Motor neuron (in vitro differentiated cells): Measurements from ENCODE around the gene VN1R5. TPM values are rescaled to one million over a fixed set of nuclear protein-coding genes. Genes with fewer than 3 reads are reported as not detected.
"Not testable (repeated sequence)": the region's sequence is repeated elsewhere in the genome, so short reads cannot be mapped to it uniquely, and the experiment has no call there.

ENCODE experiments used
- ATAC-seq, 8 experiments: fragments of 200-7000 bp; cut with Tn5 transposase; replicated peaks in 6 of 8; 2 replicates each; pipeline ENCODE4 v1.8.0; 2021; ENCODE audit warnings: mild to moderate bottlenecking in 8 of 8, moderate library complexity in 8 of 8
- H3K27ac ChIP-seq, 2 donors: fragments of 250-450 bp; sonication (Bioruptor Pico); 2 replicates each; pipeline ENCODE4 v1.9.0; 2021; ENCODE audit warnings: antibody characterized with exemption in 2 of 2, mild to moderate bottlenecking in 2 of 2, moderate library complexity in 1 of 2
- H3K4me1 ChIP-seq, 2 donors: fragments of 250-450 bp; sonication (Bioruptor Pico); replicated peaks in 1 of 2; 2 replicates each; pipeline ENCODE4 v1.6.1; 2021; ENCODE audit warnings: antibody characterized with exemption in 2 of 2, mild to moderate bottlenecking in 2 of 2, moderate library complexity in 1 of 2
- H3K4me3 ChIP-seq, 5 donors: fragments of 250-450 bp; sonication (Bioruptor Pico); 2 replicates each; pipeline ENCODE4 v1.9.0; 2021; ENCODE audit warnings: antibody characterized with exemption in 5 of 5, mild to moderate bottlenecking in 5 of 5, moderate library complexity in 4 of 5
- whole genome bisulfite sequencing, 10 experiments: fragments of 450-650 bp; shearing (Covaris generic); methylation state at CpG; one replicate each; pipeline ENCODE4 v1.0.0; 2022; 5-methylcytosine and 5-hydroxymethylcytosine counted together
- in situ Hi-C, 9 experiments: fragments of 400-800 bp; cut with MboI; loops; one replicate each; pipeline ENCODE4 v1.15.0; 2021; ENCODE audit warnings: low sequenced_read_pairs in 9 of 9, low pct_unique_long_range_greater_than_20kb in 2 of 9; ENCODE audit not compliant: unreplicated experiment in 9 of 9
- total RNA-seq, 8 experiments: library from RNA; unstranded; fragments of 300-600 nt; gene quantifications; 2 replicates each; pipeline versions ENCODE4 v1.2.3 to v1.2.4, GENCODE V29; 2022

The VN1R5 gene
- under 1 TPM in 6 of 8 experiments, not detected in 2; 0.16 to 0.52 (median 0.27) TPM for total RNA-seq

DNA sequence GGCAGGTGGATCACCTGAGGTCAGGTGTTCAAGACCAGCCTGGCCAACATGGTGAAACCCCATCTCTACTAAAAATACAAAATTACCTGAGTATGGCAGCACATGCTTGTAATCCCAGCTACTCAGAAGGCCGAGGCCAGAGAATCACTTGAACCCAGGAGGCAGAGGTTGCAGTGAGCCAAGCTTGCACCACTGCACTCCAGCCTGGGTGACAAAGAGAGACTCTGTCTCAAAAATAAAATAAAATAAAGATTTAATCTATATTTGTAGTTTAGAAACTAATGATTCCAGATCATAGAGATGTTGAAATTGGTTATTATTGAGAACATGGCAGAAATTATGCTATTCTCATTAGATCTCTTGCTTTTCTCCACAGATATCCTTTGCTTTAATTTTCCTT is at the start of gene VN1R5:
TSS of gene VN1R5 (plus strand) at position 301 of the 400 bp plus-strand sequence.
- H3K27ac ChIP-seq, in situ Hi-C loops: not testable (repeated sequence)
- WGBS, 10 experiments, result 0 to 100% (median 75%) methylated on average over 1 of the region's 1 CpG; no CpG with 5 or more reads in 5 of the 10 experiments

DNA sequence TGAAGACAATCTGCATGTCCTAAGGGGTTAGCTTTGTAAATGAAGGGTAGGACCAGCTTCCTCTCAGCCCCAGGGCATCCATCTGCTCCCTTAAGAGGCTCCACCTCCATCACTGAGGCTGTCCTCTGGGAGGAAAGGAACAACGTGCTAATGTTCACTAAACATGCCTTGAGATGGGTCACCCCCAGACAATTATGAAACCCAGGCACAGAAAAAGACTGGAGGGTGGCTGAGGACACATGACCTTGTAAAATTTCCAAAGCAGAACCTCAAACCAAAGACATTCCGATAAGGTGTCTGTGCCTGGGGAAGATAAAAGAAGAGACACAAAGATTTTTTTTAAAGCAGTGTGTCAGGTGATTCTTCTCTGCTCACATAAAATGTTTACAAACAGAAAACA is 46.5 kb upstream of the VN1R5 start:
- peak overlapping the region; percentile 72 to 81 (median 75) for H3K4me3 ChIP-seq
- 0 to 100% (median 32%) methylated on average over 1 to 2 of the region's 2 CpGs for WGBS, 10 experiments
- peak in 3 of 8 experiments; percentile 52 to 65 (median 60) for ATAC-seq
- H3K4me1 ChIP-seq, result peaks cover 8% of the 10 kb centered on the region in 2 donors
- in situ Hi-C loops, result no loop called here
- H3K27ac ChIP-seq, result no peak overlapping the region

More for the DNA sequence above, at the start of gene VN1R5:
- not testable (repeated sequence) for H3K4me1 ChIP-seq, H3K4me3 ChIP-seq, ATAC-seq

DNA sequence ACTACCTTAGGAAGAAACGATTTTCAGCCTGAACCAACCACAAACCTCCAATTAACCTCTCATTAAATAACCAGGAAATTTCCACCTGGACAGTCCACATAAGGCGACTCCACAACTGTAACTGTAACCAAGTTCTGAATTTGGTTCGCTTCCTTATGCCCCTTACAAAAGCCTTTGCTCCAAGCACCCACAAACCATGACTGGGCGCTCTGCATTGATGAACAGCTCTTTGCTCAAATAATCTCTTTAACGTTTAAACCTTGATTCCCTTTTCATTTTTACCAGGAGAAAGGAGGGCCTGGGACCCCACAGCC is 45.9 kb upstream of the VN1R5 start:
- 0 to 33% (median 5%) methylated on average over 1 to 5 of the region's 5 CpGs for WGBS, 10 experiments
- peak in 1 of 8 experiments; percentile 2 for ATAC-seq

DNA sequence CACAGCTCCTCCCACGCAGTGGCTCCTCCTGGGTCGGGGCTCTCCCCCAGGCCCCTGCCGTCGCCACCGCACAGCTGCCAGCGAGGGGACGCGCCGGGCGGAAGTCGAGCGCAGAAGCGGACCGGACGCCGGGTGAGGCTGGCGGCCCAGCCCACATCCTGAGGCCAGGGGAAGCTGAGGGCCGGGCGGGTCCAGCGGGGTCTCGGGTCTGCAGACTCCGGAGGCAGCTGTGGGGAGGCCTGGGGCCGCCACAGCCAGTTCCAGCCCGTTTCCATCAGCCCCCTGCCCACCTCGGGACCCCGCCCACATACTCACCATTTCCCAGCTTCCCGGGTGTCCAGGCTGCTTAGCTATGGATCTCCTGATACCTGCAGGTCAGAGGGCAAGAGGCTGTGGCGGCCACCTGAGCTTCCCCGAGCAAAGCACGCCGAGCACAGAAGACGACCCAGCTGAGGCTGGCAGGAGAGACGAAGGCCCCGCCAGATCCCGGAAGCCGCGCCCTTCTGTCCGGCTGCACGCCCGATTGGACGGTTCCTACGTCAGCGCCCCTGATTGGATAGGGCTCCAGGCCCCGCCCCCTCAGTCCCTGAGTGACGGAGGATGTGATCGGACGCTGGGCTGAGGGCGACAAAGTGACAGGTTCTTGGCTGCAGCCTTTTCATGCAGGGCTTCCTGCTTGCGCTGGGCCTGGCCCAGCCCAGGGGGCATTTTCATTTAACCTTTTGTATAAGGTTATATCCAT is 45.3 kb upstream of the VN1R5 start:
- Histone ChIP-seq H3K4me3 (peak overlapping the region; percentile 72 to 81 (median 75)), H3K27ac (peak overlapping the region; percentile 11 to 58), H3K4me1 (peaks cover 8% of the 10 kb centered on the region in 2 donors)
- 0% methylated on average over 1 to 22 of the region's 49 CpGs; no CpG with 5 or more reads in 3 of the 10 experiments for WGBS, 10 experiments
- in situ Hi-C loops, result no loop called here
- ATAC-seq, result peak; percentile 88 to 100 (median 99)

More for the DNA sequence above, 45.9 kb upstream of the VN1R5 start:
- in situ Hi-C loops, result no loop called here
- peak overlapping the region; percentile 11 to 58 for H3K27ac ChIP-seq
- H3K4me1 ChIP-seq, result peaks cover 8% of the 10 kb centered on the region in 2 donors
- peak overlapping the region; percentile 72 to 81 (median 75) for H3K4me3 ChIP-seq

DNA sequence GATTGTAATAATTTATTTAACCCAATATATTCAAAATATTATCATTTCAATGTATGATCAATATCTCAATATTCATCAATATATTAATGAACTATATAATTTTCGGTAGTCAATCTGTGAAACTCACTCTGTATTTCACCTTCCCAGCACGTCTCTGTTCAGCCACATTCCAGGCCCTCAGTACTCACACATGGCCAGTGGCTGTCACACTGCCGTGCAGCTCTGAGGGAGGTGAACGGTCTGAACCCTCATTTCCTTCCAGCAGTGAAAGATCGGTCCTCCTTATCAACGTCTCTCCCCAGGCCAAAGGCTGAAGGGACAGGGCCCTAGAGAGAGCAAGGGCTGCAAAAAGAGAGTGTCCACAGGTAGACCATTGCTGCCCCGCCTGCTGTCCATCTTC is 44.5 kb upstream of the VN1R5 start:
- Histone ChIP-seq H3K4me3 (no peak overlapping the region), H3K4me1 (peaks cover 8% of the 10 kb centered on the region in 2 donors), H3K27ac (no peak overlapping the region)
- in situ Hi-C loops, result no loop called here
- no peak for ATAC-seq
- WGBS, 10 experiments, result 29 to 78% (median 54%) methylated on average over 1 to 5 of the region's 7 CpGs

DNA sequence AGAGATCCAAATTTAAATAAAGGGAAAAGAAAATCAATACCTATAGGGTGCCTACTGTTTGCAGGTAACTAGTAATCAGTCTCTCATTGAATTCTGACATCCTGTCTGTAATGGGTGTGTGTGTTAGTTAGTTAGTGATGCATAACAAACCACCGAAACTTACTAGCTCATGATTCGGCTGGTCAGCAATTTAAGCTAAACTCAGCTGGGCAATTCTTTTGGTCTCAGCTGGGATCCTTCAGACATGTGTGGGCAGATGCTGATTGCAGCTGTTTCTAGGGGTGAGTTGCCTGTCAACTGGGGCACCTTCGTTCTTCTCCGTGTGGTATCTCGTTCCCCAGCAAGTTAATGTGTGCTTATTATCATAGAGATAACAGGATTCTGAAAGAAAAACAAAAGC is 43.9 kb upstream of the VN1R5 start:
- 37 to 100% (median 71%) methylated on average over 1 to 5 of the region's 5 CpGs; no CpG with 5 or more reads in 3 of the 10 experiments for WGBS, 10 experiments
- ATAC-seq, result no peak
- peaks cover 8% of the 10 kb centered on the region in 2 donors for H3K4me1 ChIP-seq
- in situ Hi-C loops, result no loop called here
- no peak overlapping the region for H3K27ac ChIP-seq
- no peak overlapping the region for H3K4me3 ChIP-seq

DNA sequence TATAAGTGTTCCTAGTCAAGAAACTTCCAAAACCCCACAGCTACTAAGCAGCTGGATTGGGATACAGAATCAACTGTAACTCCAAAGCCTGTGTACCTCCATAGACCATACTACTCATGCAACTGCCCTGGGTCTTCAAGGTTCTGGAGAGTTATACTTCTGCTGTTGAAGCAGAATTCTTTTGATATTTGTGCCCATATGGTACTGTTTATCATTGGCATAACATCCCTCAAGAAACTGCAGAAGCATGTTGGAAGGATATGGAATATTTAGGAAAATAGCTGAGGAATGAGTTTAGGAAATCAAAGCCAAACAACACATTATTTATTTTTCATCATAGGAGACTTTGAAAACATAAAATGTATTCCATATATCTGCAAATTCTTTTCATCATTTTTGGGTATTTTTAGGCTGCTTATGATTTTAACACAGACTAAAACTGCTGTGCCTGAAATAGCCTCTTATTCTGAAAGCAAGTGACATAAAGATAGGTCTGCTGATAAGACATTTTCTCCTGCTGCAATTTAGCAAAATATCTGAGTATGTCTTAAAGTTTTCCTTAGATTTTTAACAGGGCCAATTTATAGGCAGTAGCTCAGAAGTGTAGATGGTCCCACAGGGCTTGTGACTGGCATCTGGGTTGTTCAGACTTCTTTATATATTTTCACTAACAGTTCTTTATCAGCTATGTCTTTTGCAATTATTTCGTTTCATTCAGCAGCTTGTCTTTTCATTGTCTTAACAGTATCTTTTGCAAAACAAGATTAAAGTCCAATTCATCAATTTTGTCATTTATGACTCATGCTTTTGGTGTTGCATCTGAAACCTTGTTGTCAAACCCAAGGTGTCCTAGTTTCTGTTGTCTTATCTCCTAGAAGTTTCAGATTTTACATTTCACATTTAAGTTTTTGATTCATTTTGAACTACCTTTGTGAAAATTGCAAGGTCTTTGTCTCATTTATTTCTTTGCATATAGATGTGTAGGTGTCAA is 43.0 kb upstream of the VN1R5 start:
- Histone ChIP-seq H3K27ac (no peak overlapping the region), H3K4me3 (no peak overlapping the region), H3K4me1 (peaks cover 8% of the 10 kb centered on the region in 2 donors)
- no peak for ATAC-seq
- WGBS, 10 experiments, result 0 to 73% (median 35%) methylated on average over 1 of the region's 1 CpG
- in situ Hi-C loops, result no loop called here

DNA sequence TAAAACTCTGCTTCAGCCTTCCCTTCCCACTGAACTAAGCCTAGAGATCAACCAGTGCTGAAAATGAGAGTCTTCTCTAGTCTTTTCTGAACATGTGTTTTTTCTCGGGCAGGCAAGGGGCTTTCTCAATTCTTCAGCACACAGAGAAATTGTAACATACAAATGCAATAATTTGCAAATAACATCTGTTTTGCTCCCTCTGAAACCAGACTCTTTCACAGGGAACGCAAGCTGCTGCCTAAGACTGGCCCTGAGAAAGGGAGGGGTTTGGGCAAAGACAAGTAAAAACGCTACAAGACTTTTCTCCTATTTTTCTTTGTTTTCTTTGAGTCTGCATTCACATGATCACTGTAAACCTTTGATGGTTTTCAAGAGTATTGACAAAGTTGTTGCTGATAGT is 39.6 kb upstream of the VN1R5 start:
- in situ Hi-C loops, result no loop called here
- Histone ChIP-seq H3K4me1 (no peaks in the 10 kb centered on the region), H3K4me3 (no peak overlapping the region), H3K27ac (no peak overlapping the region)
- 0 to 100% (median 63%) methylated on average over 1 to 3 of the region's 3 CpGs; no CpG with 5 or more reads in 1 of the 10 experiments for WGBS, 10 experiments
- ATAC-seq, result peak in 3 of 8 experiments; percentile 44 to 53 (median 47)

DNA sequence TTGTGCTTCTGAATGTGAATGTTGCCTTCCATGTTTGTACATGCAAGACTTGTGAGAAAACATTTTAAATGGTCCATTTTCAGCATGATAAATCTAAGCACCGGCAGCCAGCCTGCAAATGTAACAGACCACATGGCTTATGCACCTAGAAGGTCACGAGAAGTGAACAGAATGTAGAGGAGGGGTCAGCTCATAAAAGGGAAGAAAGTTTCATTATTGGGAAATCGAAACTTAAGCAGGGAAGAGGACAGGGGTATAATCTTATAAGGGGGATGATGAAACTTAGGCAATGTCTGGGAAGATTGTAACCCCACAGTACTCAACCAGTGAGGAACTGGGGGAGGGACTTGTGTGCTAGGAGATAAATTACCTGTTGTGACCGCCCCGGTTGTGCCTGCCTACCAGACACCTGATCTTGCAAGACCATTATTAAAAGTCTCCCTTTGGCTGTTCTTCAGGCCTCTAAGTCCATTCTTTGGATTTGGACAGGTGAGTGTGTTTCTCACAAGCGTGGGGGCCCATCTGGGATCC is 37.7 kb upstream of the VN1R5 start:
- no peaks in the 10 kb centered on the region for H3K4me1 ChIP-seq
- in situ Hi-C loops, result no loop called here
- WGBS, 10 experiments, result 0 to 90% (median 65%) methylated on average over 1 to 6 of the region's 6 CpGs

DNA sequence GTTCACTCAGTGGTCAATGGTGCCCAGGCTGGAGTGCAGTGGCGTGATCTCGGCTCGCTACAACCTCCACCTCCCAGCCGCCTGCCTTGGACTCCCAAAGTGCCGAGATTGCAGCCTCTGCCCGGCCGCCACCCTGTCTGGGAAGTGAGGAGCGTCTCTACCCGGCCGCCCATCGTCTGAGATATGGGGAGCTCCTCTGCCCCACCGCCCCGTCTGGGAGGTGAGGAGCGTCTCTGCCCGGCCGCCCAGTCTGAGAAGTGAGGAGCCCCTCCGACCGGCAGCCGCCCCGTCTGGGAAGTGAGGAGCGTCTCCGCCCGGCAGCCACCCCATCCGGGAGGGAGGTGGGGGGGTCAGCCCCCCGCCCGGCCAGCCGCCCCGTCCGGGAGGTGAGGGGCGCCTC is 35.6 kb upstream of the VN1R5 start:
- H3K4me3 ChIP-seq, ATAC-seq, in situ Hi-C loops, H3K27ac ChIP-seq, H3K4me1 ChIP-seq: not testable (repeated sequence)
- no CpG with 5 or more reads among the region's 30 CpGs for WGBS, 10 experiments

More for the DNA sequence above, 37.7 kb upstream of the VN1R5 start:
- H3K27ac ChIP-seq, result no peak overlapping the region
- H3K4me3 ChIP-seq, result no peak overlapping the region
- ATAC-seq, result no peak

DNA sequence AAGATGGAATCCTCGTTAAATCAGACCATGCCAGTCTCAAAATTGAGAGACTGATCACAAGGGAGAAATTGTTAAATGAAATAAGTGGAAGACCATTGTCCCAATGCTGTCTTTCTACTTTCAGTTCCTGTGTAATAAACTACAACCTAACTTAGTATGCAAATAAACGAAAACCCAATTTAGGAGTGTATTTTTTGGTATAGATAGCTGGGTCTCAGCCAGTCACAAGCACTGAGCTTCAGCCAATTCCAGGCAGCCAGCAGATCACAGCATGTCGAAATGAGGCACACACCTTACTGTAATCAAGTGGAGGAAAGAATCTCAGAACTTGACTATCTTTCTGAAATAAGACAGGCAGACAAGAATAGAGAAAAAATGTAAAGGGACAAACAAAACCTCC is 33.0 kb upstream of the VN1R5 start:
- no peak for ATAC-seq
- H3K4me3 ChIP-seq, result no peak overlapping the region
- H3K4me1 ChIP-seq, result no peaks in the 10 kb centered on the region
- in situ Hi-C loops, result no loop called here
- H3K27ac ChIP-seq, result no peak overlapping the region
- 0 to 74% (median 35%) methylated on average over 1 to 3 of the region's 3 CpGs for WGBS, 10 experiments

DNA sequence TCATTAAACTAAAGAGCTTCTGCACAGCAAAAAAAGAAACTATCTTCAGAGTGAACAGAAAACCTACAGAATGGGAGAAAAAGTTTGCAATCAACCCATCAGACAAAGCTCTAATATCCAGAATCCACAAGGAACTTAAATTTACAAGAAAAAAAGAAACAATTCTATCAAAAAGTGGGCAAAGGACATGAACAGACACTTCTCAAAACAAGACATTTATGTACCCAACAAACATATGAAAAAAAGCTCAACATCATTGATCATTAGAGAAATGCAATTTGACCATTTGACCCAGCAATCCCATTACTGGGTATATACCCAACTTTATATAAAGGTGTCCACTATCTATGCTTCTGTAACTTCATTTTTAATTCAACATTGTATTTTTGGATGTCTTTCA is 31.1 kb upstream of the VN1R5 start:
- no peak overlapping the region for H3K27ac ChIP-seq
- in situ Hi-C loops, result no loop called here
- ATAC-seq, result no peak

DNA sequence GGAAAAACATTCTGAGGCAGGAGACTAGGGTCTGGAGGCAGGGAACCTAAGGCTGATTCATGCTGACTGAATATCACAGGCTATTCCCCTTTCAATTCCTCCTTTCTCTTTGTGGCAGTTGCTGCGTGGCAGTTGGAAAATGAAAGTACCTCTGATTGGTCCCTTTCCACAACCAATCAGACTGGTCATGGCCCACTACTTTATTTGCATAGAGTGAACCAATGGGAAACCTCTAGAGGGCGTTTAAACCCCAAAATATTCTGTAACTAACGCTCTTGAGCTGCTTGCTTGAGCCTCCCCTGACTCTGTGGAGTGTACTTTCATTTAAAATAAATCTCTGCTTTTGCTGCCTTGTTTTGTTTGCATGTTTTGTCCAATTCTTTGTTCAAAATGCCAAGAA is 27.7 kb upstream of the VN1R5 start:
- WGBS, 10 experiments, result 0 to 77% (median 54%) methylated on average over 2 to 3 of the region's 3 CpGs
- H3K27ac ChIP-seq, result no peak overlapping the region
- H3K4me1 ChIP-seq, result no peaks in the 10 kb centered on the region
- peak in 2 of 8 experiments; percentile 79 to 93 for ATAC-seq
- in situ Hi-C loops, result no loop called here
- no peak overlapping the region for H3K4me3 ChIP-seq

More for the DNA sequence above, 31.1 kb upstream of the VN1R5 start:
- Histone ChIP-seq H3K4me3 (no peak overlapping the region), H3K4me1 (no peaks in the 10 kb centered on the region)
